GM12892 (cell line): Measurements from ENCODE around the gene C10orf95.

Source experiments
- POLR2A ChIP-seq: IDR thresholded peaks from 2 replicates; pipeline ENCODE4 v1.6.1; 2011; ENCODE audit warnings: low read depth, low read length, control low read depth
- POLR2AphosphoS5 ChIP-seq: IDR thresholded peaks from 2 replicates; pipeline ENCODE4 v1.6.1; 2011; ENCODE audit warnings: low read depth, low read length, control low read depth

GRCh38 chr10:102449321-102450123, 1.8 kb downstream of the C10orf95 start:
- TF ChIP-seq POLR2AphosphoS5 (no peak), POLR2A (no peak)
